GM19023 (cell line): ENCODE data around the gene EFEMP2.
A peak's percentile ranks its signal among the peaks of the same experiment; 100 is the strongest.
"Not testable (repeated sequence)": the region's sequence is repeated elsewhere in the genome, so short reads cannot be mapped to it uniquely, and the experiment has no call there.

Experiments
- ATAC-seq: cut with Tn5 transposase; IDR thresholded peaks from one replicate; pipeline ENCODE4 v1.9.1; 2021; ENCODE audit warnings: mild to moderate bottlenecking, moderate library complexity; ENCODE audit not compliant: unreplicated experiment

EFEMP2 gene

DNA sequence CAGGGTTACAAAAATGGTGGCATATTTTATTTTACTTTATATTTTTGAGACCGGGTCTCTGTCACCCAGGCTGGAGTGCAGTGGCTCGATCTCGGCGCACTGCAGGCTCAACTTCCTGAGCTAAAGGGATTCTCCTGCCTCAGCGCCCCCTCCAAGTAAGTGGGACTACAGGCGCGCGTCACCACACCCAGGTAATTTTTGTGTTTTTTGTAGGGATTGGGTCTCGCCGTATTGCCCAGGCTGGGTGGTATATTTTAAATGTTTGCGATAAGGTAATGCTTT lies 28.2 kb upstream of the EFEMP2 start:
- ATAC-seq: no peak

DNA sequence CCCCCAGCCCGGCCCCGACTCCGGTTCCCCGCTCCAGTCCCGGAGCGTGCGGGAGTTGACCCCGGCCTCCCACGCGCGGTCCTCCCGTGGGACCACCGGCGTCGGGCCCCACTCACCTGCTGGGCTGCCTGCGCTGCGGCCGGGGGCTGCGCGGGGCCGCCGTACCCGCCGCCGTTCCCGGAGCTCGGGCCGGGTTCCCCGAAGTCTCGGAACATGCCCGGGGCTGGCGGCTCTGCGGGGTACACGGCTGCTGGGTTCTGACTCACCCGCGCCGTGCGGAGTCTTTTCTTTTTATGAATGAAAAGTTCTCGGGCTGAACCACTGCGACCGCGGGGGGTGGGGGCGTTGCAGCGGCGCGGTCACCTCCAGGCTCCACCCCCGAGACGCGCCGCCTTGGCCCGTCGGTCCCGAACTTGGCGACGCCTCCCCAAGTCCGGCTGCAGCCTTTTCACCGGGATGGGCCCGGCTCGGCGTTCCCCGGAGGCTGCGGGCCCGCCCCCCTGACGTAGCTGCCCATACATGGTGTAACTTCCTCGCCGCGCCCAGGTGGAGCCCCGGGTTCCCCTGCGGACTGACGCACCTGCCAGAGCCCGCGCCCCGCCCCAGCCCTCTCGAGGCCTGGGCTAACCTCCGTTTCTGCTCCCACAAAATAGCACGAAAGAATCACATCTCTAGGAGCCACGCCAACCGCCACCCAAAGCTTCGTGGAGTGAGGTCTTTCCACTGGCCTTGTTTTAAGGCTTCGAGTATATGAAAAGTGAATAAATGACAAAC lies 27.7 kb upstream of the EFEMP2 start, which contains the start of gene FOSL1:
FOSL1 (minus strand) TSS at position 264 of the 774 bp plus-strand sequence; CDS start at position 215, 49 bp downstream.
- ATAC-seq: peak; percentile 81

DNA sequence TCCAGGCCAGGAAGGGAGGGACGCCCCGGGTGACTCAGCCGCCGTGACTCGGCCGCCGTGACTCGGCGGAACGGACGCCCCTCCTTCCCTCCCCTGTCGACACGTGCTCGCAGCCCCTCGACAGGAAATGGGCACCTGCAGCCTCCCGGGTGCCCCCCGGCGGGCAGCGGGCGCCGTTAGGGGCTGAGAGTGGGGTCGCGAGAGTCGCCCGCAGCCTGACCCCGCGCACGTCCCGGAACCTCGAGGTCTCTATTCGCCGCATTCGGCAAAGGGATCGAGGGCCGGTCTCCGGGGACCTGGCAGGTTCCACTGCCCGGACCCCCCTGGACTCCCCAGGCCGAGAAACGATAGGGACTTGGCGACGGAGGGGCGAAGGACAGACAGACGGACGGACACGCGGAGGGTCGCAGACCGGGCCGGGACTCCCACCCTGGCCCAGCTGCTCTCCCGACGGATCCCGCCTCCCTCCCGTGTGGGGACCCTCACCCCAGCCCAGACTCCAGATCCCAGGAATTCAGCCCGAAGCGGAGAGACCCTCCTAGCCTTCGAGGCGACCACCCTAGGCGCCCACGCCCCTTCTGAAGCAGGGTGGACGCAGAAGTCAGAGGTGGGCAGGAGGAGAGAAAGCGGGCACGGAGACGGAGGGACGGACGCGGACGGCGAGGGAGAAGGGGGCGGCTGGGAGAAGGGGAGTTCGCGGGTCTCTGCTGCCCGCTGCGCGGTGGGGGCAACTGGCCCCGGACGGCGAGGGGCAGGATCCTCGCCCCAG lies 26.9 kb upstream of the EFEMP2 start:
- ATAC-seq: no peak

DNA sequence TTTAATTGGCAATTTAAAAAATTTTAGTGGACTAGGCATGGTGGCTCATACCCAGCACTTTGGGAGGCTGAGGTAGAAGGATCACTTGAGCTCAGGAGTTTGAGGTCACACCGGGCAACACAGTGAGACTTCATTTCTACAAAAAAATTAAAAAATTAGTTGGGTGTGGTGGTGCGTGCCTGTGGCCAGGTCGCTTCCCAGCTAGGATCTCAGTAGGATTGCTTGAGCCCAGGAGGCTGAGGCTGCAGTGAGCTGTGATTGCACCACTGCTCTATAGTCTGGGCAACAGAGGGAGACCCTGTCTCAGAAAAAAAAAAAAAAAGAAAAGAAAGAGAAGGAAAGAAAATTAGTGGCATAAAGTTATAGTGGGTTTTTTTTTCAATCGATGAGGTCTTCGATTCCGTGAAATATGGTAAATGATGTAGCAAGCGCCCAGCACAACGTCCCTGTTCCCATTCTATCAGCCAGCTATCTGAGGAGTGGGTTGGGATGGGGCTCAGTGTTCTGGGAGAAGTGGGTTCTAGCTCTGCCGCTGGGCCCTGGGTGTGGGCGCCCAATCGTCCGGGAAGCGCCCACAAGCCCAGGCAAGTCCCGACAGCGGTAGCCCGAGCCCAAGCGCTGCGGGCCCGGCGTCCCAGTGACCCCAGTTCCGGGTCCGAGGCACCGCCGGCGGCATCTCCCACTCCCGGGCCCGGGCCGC lies 26.2 kb upstream of the EFEMP2 start:
- ATAC-seq: no peak

DNA sequence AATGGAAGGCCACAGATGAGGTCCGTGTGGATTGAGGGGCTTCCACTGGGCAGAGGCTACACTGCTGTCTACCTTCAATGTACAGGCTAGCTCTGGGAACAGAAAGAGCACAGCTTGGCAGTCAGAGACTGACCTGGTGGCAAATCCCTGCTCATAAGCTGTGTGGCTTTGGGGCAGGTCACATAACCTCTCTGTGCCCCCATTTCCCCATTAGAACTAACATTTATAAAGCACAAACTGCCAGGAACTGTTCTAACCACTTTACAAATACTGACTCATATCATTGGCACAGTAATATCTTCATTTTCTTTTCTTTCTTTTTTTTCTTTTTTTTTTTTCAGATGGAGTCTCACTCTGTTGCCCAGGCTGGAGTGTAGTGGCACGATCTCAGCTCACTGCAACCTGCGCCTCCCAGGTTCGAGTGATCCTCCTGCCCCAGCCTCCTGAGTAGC lies 24.4 kb upstream of the EFEMP2 start:
- ATAC-seq: no peak

DNA sequence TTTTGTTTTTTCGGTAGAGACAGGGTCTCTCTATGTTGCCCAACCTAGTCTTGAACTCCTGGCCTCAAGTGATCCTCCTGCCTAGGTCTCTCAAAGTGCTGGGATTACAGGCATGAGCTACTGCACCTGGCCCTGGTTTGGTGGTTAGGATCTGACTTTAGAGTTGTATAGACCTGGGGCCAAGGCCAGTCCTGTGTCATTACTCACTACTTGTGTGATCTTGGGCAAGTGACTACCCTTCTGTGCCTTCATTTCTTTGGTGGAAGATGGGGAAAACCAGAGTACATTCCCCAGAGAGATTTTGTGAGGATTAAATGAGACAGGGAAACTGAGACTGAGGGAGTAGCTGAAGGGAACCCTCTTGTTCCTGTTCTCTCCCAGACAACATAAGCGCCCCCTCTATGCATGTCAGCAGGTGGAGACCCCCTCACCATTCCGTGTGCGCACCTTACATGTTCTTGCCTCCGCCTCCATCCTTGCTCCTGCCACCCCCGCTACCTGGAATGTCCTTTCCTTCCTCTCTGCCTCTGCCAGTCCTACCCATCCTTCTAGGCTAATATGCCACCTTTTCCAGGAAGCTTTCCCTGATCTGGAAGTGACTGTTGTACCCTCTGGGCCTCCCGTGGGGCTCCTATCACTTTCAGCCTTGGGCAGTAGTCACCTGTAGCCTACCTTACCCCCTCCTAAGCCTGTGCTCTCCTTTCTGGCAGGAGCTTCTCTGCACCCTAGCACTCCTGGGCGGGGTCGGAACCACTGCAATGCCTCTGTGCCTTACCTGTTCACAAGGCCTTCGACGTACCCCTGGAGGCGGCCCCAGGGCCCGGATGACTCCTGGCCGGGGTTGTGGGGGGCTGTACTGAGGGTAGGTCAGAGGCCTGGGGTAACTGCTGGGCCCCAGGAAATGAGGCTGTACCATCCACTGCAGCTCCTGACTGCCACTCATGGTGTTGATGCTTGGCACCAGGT lies 23.7 kb upstream of the EFEMP2 start:
- no peak for ATAC-seq

DNA sequence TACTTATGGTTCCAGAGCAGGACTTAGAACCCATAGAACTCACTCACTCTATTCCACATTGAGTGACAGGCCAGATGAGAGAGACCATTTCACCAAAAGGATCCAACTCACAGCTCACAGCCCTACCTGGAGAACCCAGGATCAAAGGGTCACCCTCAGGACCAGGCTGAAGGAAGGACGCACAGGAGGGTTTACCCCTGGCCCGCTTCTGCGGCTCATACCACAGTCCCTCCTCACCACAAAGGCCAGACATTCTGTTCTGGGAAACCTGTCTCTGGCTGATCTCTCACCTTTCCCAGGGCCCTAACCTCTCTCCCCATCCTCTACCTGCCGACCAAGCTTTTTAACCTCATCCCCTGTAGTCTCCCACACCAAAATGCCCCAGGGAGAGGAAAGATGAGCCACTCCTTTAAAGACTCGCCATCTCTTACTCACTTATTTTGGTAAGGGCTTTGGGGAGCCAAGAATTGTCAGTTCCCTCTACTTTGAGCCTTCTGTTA lies 22.9 kb upstream of the EFEMP2 start:
- no peak for ATAC-seq

DNA sequence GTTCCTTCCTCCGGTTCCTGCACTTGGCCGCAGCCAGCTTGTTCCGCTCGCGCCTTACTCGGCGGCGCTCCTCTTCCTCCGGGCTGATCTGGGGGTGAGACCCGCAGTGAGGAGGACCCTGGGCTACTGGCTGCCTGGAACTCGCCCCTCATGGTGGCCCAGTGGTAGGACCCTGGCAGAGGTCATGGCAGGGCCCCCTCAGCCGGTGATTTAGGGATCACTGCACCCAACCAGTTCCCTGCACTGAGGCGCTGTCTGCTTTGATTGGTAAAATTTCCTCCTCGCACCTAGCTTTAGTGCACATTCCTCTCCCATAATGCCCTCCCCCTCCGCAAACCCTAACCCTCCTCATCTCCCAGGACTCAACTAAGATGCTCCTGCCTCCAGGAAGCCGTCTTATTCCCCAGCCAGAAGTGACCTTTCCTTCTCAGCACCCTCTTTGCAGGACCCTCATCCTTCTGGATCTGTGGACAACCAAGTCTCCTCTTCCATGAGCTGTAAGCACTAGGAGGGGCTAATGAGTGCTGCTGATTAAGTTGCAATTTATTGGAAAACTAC lies 21.5 kb upstream of the EFEMP2 start:
- ATAC-seq: no peak

DNA sequence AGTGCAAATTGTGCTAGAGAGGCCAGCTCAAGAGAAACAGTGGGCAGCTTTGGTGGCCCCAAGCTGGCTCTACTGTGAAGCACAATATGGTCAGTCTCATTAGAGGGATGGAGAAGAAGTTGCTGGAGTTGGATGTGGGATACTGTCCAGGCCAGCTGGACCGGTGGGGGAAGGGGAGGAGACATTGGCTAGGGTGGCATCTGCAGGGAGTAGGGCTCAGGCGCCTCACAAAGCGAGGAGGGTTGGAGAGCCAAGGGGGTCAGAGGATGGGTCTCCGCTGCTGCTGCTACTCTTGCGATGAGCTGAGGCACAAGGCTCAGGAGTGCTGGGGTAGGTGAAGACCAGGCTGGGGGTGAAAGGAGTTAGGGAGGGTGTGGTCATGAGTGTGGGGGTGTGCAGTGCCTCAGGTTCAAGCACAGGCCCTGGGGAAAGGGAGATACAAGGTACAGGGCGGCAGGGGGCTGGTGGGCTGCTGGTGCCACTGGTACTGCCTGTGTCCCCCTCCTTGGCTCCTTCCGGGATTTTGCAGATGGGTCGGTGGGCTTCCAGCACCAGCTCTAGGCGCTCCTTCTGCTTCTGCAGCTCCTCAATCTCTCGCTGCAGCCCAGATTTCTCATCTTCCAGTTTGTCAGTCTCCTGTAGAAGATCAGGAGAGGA lies 20.2 kb upstream of the EFEMP2 start:
- ATAC-seq: no peak

DNA sequence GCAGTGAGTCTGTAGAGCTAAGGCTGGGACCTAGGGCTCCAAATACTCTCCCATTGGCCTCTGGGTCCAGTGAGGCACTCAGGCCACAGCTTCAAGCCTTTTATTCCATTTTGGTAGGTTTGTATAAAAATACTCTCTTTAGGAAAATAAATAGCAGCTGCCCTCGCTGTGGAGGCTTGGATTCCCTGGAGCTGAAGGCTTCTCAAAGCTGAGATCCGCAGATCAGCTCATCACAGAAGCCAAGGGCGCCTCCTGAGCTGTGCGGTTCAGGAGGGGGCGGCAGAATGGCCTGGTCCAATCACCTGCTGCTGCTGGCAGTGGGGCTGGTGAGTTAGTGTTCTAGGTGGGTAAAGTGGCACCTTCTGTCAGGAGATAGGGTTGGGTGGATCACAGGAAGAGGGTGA lies 19.5 kb upstream of the EFEMP2 start:
- not testable (repeated sequence) for ATAC-seq

DNA sequence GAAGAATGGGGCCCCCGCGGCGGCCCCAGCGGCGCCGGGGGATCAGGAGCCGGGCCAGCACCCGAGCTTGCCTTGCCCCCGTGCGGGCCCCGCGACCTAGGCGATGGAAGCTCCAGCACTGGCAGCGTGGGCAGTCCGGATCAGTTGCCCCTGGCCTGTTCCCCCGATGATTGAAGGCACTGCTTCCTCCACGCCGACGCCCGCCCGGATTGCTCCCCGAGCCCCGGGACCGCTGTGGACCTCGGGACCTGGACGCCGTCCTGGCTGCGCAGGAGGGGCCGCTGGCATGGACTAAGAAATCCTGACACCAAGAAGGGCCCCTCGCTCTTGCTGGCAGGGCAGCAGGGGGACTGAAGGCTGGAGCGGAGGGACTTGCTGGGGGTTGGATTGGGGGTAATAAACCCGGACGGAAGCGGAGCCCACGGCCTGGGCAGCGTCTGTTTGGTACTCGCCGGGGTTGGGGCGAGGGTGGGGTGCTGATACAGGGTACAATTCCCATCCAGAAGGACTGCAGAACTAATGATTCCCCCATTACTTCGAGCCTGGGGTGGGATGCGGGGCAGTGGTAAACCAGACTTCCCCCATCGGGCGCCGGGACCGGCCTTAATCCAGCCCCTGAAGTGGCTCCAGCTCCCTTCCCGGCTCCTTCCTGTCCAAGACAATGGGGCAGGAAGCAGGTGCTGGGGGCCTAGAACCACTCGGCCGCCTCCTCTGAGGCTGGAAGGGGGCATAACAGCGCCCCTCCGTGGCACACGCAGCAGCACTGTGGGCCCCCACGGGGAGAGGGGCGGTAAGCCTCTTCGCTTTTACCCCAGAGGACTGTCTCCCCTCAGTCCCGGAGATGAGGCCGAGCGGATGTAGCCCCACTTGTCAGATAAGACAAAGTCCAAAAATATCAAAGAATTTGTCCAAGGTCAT lies 18.9 kb upstream of the EFEMP2 start:
- ATAC-seq: no peak

DNA sequence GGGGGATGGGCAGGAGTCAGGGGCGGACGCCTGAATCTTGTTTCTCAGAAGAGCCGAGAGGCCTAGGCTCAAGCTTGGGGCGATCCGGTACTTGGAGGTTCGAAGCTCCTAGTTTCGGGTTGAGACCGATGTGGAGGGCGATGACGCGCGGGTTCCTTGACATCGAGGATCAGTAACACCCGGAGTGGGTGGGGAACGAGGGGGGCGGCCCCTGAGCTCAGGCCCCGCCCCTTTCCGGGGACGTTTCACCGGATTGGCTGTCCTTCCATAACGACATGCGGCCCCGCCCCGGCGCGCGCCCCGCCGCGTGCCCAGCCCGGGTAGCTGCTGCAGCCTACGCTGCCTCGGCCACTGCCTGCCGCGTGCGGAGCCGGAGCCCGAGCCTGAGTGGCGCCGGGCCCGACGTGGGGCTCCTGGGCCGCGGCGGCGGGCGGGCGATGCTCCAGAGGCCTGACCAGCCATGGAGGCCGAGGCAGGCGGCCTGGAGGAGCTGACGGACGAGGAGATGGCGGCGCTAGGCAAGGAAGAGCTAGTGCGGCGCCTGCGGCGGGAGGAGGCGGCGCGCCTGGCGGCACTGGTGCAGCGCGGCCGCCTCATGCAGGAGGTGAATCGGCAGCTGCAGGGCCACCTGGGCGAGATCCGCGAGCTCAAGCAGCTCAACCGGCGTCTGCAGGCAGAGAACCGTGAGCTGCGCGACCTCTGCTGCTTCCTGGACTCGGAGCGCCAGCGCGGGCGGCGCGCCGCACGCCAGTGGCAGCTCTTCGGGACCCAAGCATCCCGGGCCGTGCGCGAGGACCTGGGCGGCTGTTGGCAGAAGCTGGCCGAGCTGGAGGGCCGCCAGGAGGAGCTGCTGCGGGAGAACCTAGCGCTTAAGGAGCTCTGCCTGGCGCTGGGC lies 18.0 kb upstream of the EFEMP2 start, which contains the start of gene CCDC85B:
CCDC85B (plus strand) TSS at position 350 of the 895 bp plus-strand sequence; CDS start at position 461, 111 bp downstream.
- ATAC-seq: peak; percentile 53

DNA sequence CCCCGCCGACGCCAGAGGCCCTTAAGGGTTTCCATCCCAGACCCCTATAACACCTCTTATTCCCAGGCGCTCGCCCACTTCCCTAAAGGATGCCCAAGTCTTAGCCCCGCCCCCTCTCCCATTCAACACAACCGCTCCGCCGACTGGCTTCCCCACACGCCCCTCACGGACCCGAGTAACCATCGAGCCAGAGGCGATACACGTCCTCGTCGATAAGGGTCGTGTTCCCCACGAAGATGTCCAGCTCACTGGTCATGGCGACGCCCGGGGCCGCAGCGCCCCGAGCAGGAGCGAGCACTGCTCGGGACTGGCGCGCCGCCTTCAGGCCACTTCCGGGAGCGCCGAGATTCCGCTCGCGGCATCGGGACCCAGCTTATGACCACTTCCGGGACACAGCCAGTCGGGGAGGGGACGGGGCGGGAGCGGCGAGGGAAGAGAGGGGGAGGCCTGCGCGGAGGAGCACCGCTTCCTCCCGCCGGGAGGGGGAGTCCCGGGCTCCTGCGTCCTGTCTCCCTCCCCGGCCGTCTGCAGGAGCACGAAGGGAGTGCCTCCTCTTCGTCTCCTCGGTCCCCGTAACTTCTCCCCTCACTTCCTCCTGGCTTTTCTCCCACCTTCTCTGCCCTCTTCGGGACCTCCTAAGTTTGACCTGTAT lies 15.7 kb upstream of the EFEMP2 start, which contains the start of gene FIBP:
FIBP (minus strand) TSS at position 309 of the 652 bp plus-strand sequence; CDS start at position 256, 53 bp downstream.
- peak; percentile 40 for ATAC-seq

DNA sequence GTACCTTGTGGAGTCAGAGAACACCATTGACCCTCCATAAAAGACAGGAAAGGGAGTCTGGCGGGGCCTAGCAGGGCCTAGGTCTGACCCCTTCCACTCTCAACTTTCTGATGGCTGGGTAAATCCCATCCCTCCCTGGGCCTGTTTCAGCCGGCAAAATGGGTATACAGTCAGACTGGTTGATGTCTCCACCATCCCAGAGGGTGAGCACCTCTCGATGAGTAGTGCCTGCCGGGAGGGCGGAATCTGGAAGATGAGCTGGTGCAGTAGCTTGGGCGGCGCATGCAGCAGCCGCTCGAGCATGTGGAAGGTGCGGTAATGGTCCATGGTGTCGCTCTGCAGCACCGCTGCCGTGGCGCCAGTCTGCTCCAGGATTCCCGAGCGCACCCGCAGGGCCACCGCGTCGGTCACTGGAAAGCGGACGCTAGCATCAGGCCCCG lies 15.1 kb upstream of the EFEMP2 start:
- peak; percentile 0 for ATAC-seq

DNA sequence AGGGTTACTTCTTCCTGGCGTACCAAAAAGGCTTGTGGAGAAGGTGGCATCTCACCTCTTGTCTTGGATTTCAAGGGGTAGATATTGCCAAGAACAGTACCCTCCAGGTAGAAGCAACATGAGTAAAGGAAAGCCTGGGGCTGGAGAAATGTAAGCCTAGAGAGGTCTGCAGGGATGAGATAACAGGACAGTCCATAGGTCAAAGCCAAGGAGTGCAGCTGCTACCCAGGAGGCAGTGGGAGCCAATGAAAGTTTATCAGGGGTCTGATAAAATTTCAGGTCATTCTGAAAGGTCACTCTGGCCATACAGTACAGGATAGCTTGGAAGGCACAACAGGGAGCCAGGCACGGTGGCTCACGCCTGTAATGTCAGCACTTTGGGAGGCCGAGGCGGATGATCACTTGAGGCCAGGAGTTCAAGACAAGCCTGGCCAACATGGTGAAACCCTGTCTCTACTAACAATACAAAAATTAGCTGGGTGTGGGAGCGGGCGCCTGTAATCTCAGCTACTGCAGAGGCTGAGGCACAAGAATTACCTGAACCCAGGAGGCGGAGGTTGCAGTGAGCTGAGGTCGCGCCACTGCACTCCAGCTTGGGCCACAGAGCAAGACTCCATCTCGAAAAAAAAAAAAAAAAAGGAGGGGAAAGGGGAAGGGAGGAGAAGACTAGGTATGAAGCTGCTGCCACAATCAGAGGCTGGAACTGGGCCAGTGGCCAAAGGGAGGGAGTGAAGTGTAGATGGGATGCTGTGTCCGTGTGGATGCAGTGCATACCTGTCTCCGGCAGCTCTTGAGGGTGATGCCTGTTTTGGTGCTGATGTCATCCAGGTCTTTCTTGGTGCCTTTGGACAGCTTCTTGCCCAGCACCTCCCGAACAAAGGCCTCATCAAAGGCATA lies 14.5 kb upstream of the EFEMP2 start:
- ATAC-seq: no peak
